HFF-Myc (cell line): ENCODE results near the gene GNG4.

Experiments used
- DNase-seq: peaks from one replicate; pipeline ENCODE4 v3.0.0-alpha.2; 2011; ENCODE audit warnings: low read depth; ENCODE audit errors: extremely low read depth
- H3K4me3 ChIP-seq: replicated peaks from 2 replicates; pipeline ENCODE4 v1.5.1; 2011; ENCODE audit warnings: low read depth, mild to moderate bottlenecking, control low read depth, low read length
- TF ChIP-seq, protein P1 (sequence below): IDR thresholded peaks from 2 replicates; pipeline ENCODE4 v1.5.1; 2012; ENCODE audit warnings: mild to moderate bottlenecking, low read depth, low read length, control low read depth; ENCODE audit errors: missing control alignments

The GNG4 gene

DNA sequence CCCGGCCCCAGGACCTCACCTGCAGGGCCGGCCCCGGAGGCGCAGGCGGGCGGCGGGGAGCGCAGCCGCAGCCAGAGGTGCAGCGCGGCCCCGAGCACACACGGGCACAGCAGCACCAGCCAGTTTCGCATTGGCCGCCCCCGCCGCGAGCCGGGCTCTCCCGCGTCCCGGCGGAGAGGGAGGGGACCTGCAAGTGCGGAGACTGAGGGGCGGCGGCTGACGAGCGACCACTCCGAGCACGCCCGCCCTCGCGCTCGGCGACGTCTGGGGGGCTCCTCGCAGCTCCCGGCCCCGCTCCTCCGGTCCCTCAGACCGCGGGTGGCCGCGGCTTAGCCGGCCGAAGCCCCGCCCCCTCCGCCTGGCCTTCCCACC, 145.5 kb downstream of the GNG4 start, which contains the start of gene B3GALNT2:
Gene B3GALNT2 (minus strand): TSS at position 331 of the 372 bp plus-strand sequence. CDS start 200 bp downstream, at position 131.
- TF ChIP-seq, protein P1, sequence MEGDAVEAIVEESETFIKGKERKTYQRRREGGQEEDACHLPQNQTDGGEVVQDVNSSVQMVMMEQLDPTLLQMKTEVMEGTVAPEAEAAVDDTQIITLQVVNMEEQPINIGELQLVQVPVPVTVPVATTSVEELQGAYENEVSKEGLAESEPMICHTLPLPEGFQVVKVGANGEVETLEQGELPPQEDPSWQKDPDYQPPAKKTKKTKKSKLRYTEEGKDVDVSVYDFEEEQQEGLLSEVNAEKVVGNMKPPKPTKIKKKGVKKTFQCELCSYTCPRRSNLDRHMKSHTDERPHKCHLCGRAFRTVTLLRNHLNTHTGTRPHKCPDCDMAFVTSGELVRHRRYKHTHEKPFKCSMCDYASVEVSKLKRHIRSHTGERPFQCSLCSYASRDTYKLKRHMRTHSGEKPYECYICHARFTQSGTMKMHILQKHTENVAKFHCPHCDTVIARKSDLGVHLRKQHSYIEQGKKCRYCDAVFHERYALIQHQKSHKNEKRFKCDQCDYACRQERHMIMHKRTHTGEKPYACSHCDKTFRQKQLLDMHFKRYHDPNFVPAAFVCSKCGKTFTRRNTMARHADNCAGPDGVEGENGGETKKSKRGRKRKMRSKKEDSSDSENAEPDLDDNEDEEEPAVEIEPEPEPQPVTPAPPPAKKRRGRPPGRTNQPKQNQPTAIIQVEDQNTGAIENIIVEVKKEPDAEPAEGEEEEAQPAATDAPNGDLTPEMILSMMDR: no peak
- no peak for DNase-seq
- H3K4me3 ChIP-seq: peak within 1 kb of the TSS; percentile 87

DNA sequence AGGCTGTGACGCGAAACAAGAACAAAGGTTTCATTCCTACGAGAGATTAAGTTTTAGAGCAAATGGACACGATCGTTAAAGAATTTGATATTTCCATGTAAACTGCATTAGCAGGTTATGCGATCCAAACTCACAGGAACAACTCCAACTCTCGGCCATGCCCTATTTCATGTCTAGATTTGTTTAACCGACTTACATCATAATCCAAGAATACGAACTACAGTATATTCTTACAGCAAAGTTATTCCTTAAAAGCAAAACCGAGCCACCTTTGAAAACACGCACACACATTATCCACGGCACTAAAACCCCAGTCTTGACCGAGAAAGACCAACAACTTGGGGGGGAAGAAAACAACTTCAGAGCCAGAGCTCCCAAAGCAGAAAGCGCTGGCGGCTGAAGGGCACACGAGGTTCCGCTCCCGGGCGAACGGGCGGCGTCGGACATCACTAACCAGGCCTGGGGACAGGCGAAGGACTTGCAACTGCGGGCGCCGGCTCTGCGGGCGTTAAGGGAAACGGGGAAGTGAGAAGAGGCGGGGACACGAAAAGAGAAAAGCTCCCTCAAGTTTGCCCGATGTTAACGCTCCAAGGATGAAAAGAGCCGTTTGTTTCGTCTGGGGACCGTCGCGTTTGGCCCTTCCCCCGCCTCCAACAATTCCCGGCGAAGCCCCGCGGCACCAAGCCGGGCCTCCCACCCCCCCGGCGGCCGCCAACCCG, 146.0 kb downstream of the GNG4 start:
- peak overlapping the region; percentile 87 for H3K4me3 ChIP-seq
- DNase-seq: no peak
- TF ChIP-seq, protein P1: no peak

DNA sequence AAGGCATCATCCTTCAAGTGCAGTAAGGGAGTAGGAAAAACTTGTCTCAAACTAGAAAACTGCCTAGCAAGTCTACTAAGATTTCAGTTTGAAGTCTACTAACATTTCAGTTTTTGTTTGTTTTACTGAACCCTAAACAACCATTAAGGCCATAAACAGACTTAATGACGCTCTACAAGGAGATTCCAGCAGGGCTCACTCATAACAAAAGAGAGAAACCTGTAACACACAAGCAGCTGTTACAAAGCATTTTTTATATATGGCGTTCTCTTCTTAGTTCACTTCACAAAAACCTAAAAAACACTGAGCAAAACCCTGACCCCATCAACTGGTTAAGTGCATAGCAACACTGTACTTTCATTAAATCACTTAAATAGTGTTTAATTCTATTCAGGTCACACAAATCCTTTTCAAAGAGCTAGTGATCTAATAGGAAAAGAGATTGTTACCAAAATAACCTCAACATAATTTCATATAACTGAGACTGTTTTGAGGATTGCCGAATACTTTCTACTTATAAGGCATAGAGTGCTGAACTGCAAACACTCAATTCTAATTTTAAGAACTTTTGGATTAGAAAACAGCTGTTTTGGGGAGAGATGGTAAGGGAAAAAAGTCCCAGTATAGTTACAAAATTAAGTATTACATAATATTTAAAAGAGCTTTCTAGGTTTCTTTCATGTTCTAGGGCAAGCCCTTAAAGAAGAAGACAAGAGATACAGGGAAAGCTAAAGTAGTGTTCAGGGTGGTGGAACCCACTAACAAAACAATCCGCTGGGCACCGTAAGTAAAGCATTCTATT, 146.8 kb downstream of the GNG4 start:
- peak overlapping the region; percentile 87 for H3K4me3 ChIP-seq
- DNase-seq: no peak
- TF ChIP-seq, protein P1: no peak

DNA sequence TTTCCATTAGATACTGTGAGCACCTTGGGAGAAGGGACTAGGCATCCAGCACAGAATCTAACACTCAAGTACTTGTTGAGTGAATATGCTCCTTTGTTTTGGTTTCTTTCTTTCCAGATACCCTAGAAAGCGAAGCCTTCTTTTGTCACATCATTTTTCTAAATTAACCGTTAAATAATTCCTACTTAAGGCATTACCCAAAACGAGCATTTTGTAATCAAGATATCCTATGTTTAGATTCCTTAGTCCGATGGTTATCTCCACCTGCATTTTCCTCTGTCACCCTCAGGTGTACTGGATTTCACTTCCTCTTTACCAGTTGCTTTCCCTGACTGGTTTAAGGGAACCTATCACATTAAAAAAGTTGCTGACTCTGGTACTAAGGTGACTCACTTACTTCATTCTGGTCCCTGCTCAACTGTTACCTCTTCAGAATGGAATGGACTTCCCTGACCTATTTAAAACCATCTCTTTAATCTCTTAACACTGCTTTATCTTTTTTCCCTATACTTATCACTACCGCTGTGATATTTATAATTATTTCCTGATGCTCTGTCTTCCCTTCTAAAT, 148.5 kb downstream of the GNG4 start:
- TF ChIP-seq, protein P1: no peak
- H3K4me3 ChIP-seq: no peak overlapping the region
- no peak for DNase-seq
